Stimulated activated naive CD8-positive, alpha-beta T cell treated with anti-CD3 and anti-CD28 coated beads, Interleukin-15, Interleukin-2, amounts not matched to agents 100 ng/mL and 50 ng/mL, for 24 hours (primary cell): ENCODE data around the gene PAH.

Experiments used
- H3K27ac Mint-ChIP-seq: one replicate; pipeline ENCODE4 v1.8.0; 2021; ENCODE audit warnings: mild to moderate bottlenecking, mixed read lengths
- H3K27me3 Mint-ChIP-seq: one replicate; pipeline ENCODE4 v1.8.0; 2021; ENCODE audit warnings: mixed read lengths
- H3K36me3 Mint-ChIP-seq: one replicate; pipeline ENCODE4 v1.8.0; 2021; ENCODE audit warnings: low read depth, mixed read lengths
- H3K4me1 Mint-ChIP-seq: one replicate; pipeline ENCODE4 v1.8.0; 2021; ENCODE audit warnings: low read depth, mixed read lengths
- H3K4me3 Mint-ChIP-seq: one replicate; pipeline ENCODE4 v1.8.0; 2021; ENCODE audit warnings: mild to moderate bottlenecking, mixed read lengths
- H3K9me3 Mint-ChIP-seq: one replicate; pipeline ENCODE4 v1.8.0; 2021; ENCODE audit warnings: mixed read lengths

The PAH gene

GRCh38 chr12:102888511-102888910, 28.5 kb downstream of the PAH start:
- Mint-ChIP-seq H3K27me3 (peaks cover 17% of the 10 kb centered on the region), H3K4me3 (no peak overlapping the region), H3K36me3 (no peaks in the 10 kb centered on the region), H3K9me3 (no peaks in the 10 kb centered on the region), H3K4me1 (no peaks in the 10 kb centered on the region), H3K27ac (no peak overlapping the region)

- Mint-ChIP-seq H3K27ac (no peak overlapping the region), H3K4me3 (no peak overlapping the region), H3K9me3 (no peaks in the 10 kb centered on the region), H3K27me3 (peaks cover 18% of the 10 kb centered on the region), H3K4me1 (no peaks in the 10 kb centered on the region), H3K36me3 (no peaks in the 10 kb centered on the region)
Measured at GRCh38 chr12:102885043-102885932, 31.8 kb downstream of the PAH start.

GRCh38 chr12:102883204-102883799, 33.7 kb downstream of the PAH start:
- Mint-ChIP-seq H3K9me3 (no peaks in the 10 kb centered on the region), H3K27me3 (peaks cover 10% of the 10 kb centered on the region), H3K36me3 (no peaks in the 10 kb centered on the region), H3K4me3 (no peak overlapping the region), H3K4me1 (no peaks in the 10 kb centered on the region), H3K27ac (no peak overlapping the region)

GRCh38 chr12:102880783-102881182, 36.3 kb downstream of the PAH start:
- Mint-ChIP-seq H3K4me3 (no peak overlapping the region), H3K4me1 (no peaks in the 10 kb centered on the region), H3K36me3 (no peaks in the 10 kb centered on the region), H3K27me3 (peaks cover 13% of the 10 kb centered on the region), H3K27ac (no peak overlapping the region), H3K9me3 (no peaks in the 10 kb centered on the region)

GRCh38 chr12:102879144-102879763, 37.8 kb downstream of the PAH start:
- Mint-ChIP-seq H3K36me3 (no peaks in the 10 kb centered on the region), H3K4me1 (no peaks in the 10 kb centered on the region), H3K9me3 (no peaks in the 10 kb centered on the region), H3K4me3 (no peak overlapping the region), H3K27ac (no peak overlapping the region), H3K27me3 (peaks cover 13% of the 10 kb centered on the region)

- Mint-ChIP-seq H3K27me3 (peaks cover 11% of the 10 kb centered on the region), H3K9me3 (no peaks in the 10 kb centered on the region), H3K36me3 (no peaks in the 10 kb centered on the region)
Measured at GRCh38 chr12:102876883-102877282, 40.2 kb downstream of the PAH start.

GRCh38 chr12:102874819-102875218, 42.2 kb downstream of the PAH start:
- peaks cover 11% of the 10 kb centered on the region for H3K27me3 Mint-ChIP-seq
- H3K36me3 Mint-ChIP-seq, result no peaks in the 10 kb centered on the region
- no peak overlapping the region for H3K27ac Mint-ChIP-seq
- H3K9me3 Mint-ChIP-seq, result no peaks in the 10 kb centered on the region
- H3K4me1 Mint-ChIP-seq, result no peaks in the 10 kb centered on the region
- no peak overlapping the region for H3K4me3 Mint-ChIP-seq

More at GRCh38 chr12:102876883-102877282, 40.2 kb downstream of the PAH start:
- Mint-ChIP-seq H3K4me3 (no peak overlapping the region), H3K4me1 (no peaks in the 10 kb centered on the region), H3K27ac (no peak overlapping the region)

- Mint-ChIP-seq H3K4me1 (no peaks in the 10 kb centered on the region), H3K36me3 (no peaks in the 10 kb centered on the region), H3K9me3 (no peaks in the 10 kb centered on the region), H3K27me3 (peaks cover 6% of the 10 kb centered on the region), H3K4me3 (no peak overlapping the region), H3K27ac (no peak overlapping the region)
Measured at GRCh38 chr12:102873077-102873476, 44.0 kb downstream of the PAH start.

GRCh38 chr12:102871014-102871413, 46.0 kb downstream of the PAH start:
- Mint-ChIP-seq H3K27me3 (peaks cover 5% of the 10 kb centered on the region), H3K36me3 (no peaks in the 10 kb centered on the region), H3K27ac (no peak overlapping the region), H3K4me3 (no peak overlapping the region), H3K9me3 (no peaks in the 10 kb centered on the region), H3K4me1 (no peaks in the 10 kb centered on the region)

GRCh38 chr12:102869571-102869970, 47.5 kb downstream of the PAH start:
- Mint-ChIP-seq H3K9me3 (no peaks in the 10 kb centered on the region), H3K4me1 (no peaks in the 10 kb centered on the region), H3K4me3 (no peak overlapping the region), H3K27me3 (peaks cover 6% of the 10 kb centered on the region), H3K27ac (no peak overlapping the region), H3K36me3 (no peaks in the 10 kb centered on the region)

GRCh38 chr12:102865821-102866615, 51.0 kb downstream of the PAH start:
- H3K4me3 Mint-ChIP-seq, result no peak overlapping the region
- H3K27me3 Mint-ChIP-seq, result peaks cover 4% of the 10 kb centered on the region
- H3K9me3 Mint-ChIP-seq, result no peaks in the 10 kb centered on the region
- no peaks in the 10 kb centered on the region for H3K4me1 Mint-ChIP-seq
- H3K27ac Mint-ChIP-seq, result no peak overlapping the region
- no peaks in the 10 kb centered on the region for H3K36me3 Mint-ChIP-seq

GRCh38 chr12:102862486-102862885, 54.6 kb downstream of the PAH start:
- H3K27me3 Mint-ChIP-seq, result peaks cover 12% of the 10 kb centered on the region
- no peaks in the 10 kb centered on the region for H3K36me3 Mint-ChIP-seq
- no peak overlapping the region for H3K4me3 Mint-ChIP-seq
- H3K27ac Mint-ChIP-seq, result no peak overlapping the region
- peaks cover 5% of the 10 kb centered on the region for H3K9me3 Mint-ChIP-seq
- no peaks in the 10 kb centered on the region for H3K4me1 Mint-ChIP-seq

GRCh38 chr12:102851246-102851645, 65.8 kb downstream of the PAH start:
- Mint-ChIP-seq H3K4me3 (no peak overlapping the region), H3K36me3 (no peaks in the 10 kb centered on the region), H3K9me3 (no peaks in the 10 kb centered on the region), H3K27ac (no peak overlapping the region), H3K27me3 (peaks cover 12% of the 10 kb centered on the region), H3K4me1 (no peaks in the 10 kb centered on the region)

- Mint-ChIP-seq H3K9me3 (no peaks in the 10 kb centered on the region), H3K27me3 (peaks cover 14% of the 10 kb centered on the region), H3K4me1 (no peaks in the 10 kb centered on the region), H3K27ac (no peak overlapping the region), H3K36me3 (no peaks in the 10 kb centered on the region), H3K4me3 (no peak overlapping the region)
Measured at GRCh38 chr12:102849722-102850447, 67.2 kb downstream of the PAH start.
